SK-N-MC (cell line): ENCODE measurements around the gene TLR5.

Source experiments
- EZH2 ChIP-seq: fragments of 200-600 bp; sonication (generic); IDR thresholded peaks from one replicate; pipeline ENCODE4 v1.6.1; 2017; ENCODE audit warnings: antibody characterized with exemption
- FOXP2 ChIP-seq: optimal IDR thresholded peaks from 2 replicates; pipeline ENCODE3; 2011; ENCODE audit warnings: mild to moderate bottlenecking, moderate library complexity; ENCODE audit not compliant: insufficient read depth; ENCODE audit errors: extremely low read length, control extremely low read depth
- POLR2AphosphoS5 ChIP-seq: IDR thresholded peaks from 2 replicates; pipeline ENCODE4 v1.6.1; 2012; ENCODE audit warnings: mild to moderate bottlenecking, low read depth, low read length, borderline replicate concordance

DNA sequence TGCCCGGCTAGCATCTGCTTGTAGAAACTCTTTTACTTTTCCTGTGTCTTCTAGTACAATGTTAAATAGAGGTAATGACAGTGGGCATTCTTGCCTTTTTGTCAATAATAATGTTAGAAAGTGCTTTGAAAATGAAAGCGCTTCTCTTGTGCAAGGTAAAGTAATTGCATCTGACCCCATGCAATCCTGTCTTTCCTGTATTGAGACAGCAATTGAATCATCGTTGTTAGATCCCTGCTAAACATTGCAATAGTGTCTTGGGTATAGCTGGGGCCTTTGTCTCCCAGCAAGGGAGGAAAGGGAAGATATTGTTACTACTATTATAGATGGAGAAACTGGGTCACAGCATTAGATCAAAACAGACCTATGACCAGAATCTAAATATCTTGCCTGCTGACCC is 80.9 kb downstream of the TLR5 start:
- no peak for TF ChIP-seq EZH2
- TF ChIP-seq FOXP2, result no peak
- no peak for TF ChIP-seq POLR2AphosphoS5
